Raji (cell line): Measurements from ENCODE around the gene ROM1.

Experiments
- POLR2A ChIP-seq: IDR thresholded peaks from 2 replicates; pipeline ENCODE4 v1.6.1; 2011; ENCODE audit warnings: low read depth, low read length, control low read depth; ENCODE audit not compliant: insufficient read depth

The ROM1 gene

DNA sequence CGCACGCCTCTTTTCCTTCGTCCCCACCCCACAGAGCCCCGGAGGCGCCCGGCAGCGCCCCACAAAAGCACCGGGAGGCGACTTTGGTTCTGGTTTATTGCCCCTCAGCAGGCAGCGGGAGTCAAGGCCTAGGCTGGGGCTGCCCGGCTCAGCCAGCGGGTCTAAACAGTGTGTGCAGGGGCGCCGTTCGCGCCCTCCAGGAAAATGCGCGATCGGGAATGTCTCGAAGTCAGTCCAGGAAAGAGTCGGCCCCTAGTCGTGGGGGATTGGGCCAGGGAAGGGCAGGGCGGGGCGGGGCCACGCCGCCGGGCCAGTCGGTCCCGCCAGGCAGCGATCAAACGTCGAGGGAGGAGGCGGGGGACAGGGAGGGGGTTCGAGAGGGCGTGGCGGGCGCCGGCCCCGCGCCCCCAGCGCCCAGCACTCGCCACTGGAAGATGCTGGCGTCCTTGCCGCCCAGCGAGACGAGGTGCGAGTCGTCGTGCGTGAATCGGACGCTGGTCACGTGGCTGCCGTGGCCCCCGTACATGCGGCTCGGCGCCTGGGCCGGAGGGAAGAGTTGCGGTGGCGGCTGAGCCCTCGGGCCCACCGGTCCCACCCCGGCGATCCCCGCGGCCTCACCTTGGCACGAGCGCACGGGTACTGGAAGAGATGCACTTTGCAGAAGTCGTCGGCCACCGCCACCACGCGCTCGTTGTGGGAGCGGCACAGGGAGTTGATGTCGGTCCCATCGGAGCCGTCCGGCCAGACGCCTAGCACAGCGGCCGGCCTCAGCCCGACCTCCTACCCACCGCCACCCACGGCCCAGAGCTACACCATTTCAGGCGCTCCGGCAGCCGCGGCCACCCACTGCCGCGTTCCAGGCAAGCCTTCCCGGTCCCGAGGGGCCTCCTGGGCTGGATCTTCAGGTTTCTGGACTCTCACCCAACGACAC, 10.7 kb upstream of the ROM1 start:
- no peak for TF ChIP-seq POLR2A

DNA sequence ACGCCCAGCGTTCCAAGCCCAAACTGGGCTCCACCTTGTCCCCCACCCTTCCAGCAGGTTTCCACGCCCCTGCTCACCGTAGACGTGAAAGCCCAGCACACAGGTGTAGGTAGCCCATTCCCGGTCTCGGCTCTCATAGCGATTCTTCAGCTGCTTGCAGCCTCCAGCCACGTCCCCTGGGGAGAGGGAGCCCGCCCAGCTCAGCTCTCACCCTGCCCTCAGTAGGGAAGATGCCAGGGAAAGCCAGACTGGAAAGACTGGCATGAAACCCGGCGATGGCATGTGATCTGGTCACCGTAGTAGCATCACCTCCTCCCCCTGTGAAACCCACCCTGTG, 10.0 kb upstream of the ROM1 start:
- TF ChIP-seq POLR2A = no peak

DNA sequence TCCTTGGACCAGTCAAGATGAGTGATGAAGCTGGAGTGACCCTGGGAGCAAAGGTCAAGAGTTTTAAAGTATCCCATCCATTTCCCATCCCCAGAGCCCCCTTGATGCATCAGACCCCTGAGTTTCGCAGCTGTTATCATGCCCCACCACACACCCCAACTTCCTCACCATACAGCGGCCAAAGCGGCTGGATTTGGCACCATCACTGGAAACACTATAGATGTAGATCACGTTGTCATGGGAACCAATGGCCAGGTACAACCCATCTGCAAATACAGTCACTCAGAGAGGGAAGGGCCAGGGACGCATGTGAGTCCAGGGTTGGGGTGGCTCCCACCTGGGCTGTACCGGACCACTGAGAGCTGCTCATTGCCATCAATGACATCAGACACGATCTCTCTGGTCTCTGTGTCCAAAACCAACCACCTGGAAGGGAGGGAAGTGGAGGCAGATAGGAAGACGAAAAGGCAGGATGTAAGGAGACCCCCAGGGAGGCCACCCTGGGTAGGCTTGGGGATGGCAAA, 9.2 kb upstream of the ROM1 start:
- TF ChIP-seq POLR2A = no peak

DNA sequence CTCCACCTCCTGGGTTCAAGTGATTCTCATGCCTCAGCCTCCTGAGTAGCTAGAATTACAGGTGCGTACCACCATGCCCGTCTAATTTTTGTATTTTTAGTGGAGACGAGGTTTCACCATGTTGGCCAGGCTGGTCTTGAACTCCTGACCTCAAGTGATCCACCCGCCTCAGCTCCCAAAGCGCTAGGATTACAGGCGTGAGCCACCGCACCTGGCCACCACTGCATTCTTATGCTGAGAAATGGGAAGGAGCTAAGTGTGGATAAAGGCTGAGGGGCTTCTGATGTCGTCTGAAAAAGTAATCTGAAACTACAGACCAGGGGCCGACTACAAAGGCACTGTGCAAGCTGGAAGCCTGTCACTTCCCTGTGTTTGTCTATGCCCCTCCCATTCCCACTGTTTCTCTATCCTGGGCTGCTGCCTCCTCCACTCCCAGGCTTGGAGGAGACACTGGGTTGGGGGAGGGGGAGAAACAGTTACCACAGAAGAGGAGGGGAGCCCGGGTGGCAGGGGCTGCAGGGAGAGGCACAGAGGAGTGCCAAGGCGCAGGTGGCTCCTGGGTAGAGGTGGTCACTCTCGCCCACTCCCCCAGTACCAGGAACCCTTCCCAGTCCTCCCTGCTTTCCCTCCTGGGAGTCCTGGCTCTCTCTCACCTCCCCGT, 8.5 kb upstream of the ROM1 start:
- TF ChIP-seq POLR2A = no peak

DNA sequence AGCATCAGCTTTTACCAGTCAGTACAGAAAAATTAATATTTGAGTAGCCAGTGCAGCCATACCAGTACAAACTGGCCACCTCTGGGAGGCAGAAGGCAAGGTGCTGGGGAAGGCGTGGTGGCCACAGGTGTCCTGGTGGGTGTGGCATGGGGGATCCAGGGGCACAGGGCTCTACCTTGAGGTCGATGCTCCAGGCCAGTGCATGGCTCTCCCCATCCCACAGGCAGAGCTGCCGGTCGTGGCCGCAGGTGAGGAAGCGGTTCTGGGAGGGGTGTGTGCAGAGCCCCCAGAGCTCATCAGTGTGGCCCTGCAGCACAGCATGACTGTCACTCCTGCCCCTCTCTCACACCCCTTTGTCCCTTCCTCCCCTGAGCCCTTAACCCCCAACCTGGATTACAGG, 7.6 kb upstream of the ROM1 start:
- TF ChIP-seq POLR2A = no peak

DNA sequence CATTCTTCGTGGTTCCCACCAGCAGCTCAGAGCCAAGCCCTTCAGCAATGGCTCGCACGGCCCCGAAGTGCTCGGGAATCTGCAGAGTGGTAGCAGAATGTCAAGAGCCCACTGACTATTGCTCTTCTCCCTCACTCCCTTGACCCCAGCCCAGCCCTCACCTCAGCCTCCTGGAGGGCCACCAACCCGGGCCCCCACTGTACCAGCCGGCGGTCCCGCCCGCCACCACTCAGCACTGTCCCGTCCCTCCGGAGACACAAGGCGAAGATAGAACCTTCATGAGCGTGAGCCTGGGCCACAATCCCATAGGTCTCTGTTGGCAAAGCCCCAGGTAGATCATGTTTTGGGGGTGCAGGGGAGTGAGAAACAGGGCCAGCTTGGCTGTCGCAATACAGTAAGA, 7.2 kb upstream of the ROM1 start:
- no peak for TF ChIP-seq POLR2A

DNA sequence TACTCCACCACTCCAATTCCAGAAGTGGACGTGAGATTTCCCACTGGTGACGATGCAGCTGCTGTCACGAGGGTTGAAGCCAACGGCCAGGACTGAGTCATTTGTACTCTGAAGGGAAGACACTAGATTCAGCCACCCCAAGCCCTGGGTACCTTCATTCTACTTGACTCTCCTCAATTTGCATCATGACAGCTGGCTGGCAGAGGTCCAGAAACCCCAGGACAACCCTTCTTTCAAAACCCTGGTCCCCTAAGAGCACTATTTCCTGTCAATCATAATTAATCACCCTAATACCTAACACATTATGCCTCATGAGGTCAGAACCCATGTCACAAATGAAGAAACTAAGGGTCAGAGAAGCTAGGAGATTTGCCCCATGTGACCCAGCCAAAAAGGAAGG, 5.3 kb upstream of the ROM1 start:
- no peak for TF ChIP-seq POLR2A

DNA sequence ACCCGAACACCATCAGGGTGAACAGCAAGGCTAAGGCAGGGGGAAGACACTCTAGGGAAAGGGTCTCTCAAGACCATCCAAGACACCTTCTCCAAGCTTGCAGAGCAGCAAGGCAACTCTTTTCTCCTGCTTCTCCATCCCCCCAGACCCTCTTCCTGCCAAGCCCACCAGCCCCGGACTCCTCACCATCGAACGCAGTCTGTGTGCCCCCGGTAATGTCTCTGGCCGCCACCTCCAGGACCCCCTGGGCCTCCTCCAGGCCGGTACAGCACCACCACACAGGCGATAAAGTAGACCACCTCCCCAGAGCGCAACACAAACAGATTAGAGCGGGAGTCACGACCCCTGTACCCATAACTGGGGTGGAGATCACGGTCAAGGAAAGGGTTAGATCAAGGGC, 4.3 kb upstream of the ROM1 start:
- TF ChIP-seq POLR2A = no peak

DNA sequence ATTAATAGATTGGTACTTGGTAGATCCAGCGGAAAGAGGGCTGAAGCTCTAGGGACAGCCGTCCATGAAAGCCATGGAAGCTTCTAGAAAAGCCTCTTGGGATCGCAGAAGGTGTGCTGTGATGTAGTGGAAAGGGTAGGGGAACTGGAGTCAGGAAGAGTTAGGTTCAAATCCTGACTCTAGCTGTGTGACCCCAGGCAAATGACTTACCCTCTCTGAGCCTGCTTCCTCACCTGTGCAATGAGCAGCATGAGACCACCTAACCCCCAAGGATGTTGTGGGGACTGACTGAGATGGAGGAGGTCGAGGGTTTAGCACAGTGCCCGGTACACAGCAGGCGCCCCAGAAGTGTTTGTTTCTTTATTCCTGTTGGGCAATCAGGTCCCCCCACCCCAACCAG, 2.7 kb upstream of the ROM1 start:
- no peak for TF ChIP-seq POLR2A

DNA sequence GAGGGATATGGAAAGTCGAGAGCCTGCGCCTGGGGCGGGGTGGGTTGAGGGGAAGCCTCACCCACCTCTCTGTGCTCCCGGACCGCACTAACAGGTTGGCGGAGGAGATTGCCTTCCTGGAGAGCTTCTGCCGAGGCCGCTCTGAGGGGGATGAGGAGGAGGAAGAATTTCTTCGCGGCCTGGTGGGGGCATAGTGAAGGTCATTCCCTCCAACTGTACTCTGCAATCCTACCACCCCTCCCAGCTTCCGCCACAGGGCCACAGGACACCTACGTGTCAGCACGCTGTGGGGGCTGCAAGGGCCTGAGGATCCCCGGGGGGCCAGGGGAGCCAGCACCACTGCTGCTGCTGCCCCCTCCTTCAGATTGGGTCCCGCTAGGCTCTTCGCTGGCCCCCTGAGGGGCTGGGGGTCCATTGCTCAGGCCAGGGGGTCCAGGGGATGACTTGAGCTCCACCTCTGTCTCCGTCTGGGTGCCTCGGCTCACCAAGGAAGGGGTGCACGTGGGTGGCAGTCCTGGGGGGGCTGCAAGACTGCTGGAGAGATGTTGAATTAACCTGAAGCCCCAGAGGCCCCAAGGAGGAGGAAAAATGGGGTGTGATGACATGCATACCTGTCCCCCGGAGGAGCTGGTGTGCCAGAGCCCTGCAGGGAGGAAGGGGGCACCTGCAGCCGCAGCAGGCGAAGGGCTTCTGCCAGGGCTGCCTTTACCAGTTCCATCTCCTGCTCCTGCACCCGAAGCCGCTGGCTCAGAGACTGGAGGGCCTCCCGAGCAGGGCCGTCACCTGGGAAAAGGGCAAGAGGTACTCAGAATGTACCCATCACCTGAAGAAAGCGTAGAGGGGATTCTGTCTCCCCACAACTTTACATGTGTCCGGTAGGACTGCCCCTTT, 2.0 kb upstream of the ROM1 start:
- no peak for TF ChIP-seq POLR2A

DNA sequence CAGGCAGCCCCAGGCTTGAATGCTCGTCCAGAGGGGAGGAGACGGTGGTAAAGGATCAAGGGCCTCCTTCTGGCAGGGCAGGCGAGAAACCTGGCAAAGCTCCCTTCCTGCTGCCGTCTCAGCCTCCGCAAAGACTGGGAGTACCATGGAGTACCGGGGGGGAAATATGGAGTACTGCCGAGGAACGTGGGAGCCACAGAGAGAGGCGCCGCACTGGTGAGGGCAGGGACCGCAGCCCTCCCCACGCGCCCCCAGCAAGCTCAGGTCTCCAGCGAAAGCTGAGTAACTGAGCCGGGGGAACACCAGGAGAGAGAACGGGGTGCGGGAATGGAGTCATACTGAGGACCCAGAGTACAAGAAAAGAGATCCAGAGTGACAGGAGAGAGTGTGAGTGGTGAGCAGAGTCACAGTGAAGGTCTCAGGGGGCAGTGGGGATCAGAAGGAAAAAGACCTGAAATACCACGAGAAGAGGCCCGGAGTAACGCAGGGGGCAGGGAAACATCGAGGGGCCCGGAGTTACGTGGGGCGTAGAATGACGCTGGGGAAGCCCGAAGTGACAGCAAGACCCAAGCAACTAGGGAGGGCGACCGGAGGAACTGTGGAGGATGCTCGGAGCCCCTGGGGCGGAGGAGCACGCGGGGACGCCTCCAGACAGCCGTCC, 1.2 kb upstream of the ROM1 start:
- TF ChIP-seq POLR2A = no peak; the same call in none of the 2 replicates

DNA sequence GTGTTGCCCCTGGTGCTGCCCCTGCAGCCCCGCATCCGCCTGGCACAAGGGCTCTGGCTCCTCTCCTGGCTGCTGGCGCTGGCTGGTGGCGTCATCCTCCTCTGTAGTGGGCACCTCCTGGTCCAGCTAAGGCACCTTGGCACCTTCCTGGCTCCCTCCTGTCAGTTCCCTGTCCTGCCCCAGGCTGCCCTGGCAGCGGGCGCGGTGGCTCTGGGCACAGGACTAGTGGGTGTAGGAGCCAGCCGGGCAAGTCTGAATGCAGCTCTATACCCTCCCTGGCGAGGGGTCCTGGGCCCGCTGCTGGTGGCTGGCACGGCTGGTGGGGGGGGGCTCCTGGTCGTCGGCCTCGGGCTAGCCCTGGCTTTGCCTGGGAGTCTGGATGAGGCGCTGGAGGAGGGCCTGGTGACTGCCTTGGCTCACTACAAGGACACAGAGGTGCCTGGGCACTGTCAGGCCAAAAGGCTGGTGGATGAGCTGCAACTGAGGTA, 278 bp downstream of the ROM1 start:
- TF ChIP-seq POLR2A = peak; percentile 13; the same call in 1 of the 2 replicates

DNA sequence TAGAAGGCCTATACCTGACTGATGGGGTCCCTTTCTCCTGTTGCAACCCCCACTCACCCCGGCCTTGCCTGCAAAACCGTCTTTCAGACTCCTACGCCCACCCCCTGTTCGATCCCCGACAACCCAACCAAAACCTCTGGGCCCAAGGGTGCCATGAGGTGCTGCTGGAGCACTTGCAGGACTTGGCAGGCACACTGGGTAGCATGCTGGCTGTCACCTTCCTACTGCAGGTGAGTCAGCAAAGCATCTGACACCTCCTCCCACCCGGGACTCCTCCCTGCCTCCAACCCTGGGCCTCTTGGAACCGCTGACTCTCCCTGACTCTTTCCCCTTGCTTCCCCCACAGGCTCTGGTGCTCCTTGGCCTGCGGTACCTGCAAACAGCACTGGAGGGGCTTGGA, 1.2 kb downstream of the ROM1 start:
- TF ChIP-seq POLR2A = no peak

DNA sequence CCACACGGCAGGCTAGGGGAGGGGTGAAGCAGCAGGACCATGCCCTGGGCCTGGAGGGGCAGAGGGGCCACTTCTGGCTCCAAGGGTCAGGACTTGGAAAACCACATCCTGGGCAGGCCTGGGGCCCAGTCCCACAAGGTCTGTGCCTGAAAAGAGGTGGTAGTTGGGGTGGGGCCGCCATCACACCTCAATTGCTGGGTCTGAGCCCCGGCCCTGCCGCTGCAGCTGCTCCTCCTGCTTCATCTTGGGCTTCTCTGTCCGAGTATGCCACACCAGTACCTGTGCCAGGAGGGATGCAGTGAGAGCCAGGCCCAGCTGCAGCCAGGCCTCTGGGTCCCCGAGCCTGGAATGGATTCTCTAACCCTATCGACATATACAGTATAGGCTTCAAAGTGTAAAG, 2.5 kb downstream of the ROM1 start:
- TF ChIP-seq POLR2A = no peak
